Activated CD8-positive, alpha-beta memory T cell treated with anti-CD3 and anti-CD28 coated beads for 24 hours (primary cell): ENCODE data around the gene TCTA.
A peak's percentile ranks its signal among the peaks of the same experiment; 100 is the strongest.
"Not testable (repeated sequence)": the region's sequence is repeated elsewhere in the genome, so short reads cannot be mapped to it uniquely, and the experiment has no call there.

Experiments used
- DNase-seq: peaks from one replicate; pipeline ENCODE4 v3.0.0-alpha.2; 2020

Gene TCTA

GRCh38 chr3:49411968-49412631 is at the start of gene TCTA, which contains the start of gene RHOA:
Gene TCTA (plus strand): TSS chr3:49412423. CDS start chr3:49412427, 4 bp downstream.
Gene RHOA (minus strand): TSS chr3:49411976. CDS start chr3:49375589, 36,387 bp downstream.
- DNase-seq, result peak; percentile 98

- no peak for DNase-seq
These were observed 49.7 kb upstream of the TCTA start for GRCh38 chr3:49362561-49362960.

GRCh38 chr3:49370585-49371290 is 41.5 kb upstream of the TCTA start:
- DNase-seq, result no peak

- DNase-seq, result no peak
These were observed 40.3 kb upstream of the TCTA start for GRCh38 chr3:49371946-49372345.

- peak; percentile 61 for DNase-seq
These were observed 34.7 kb upstream of the TCTA start for GRCh38 chr3:49377483-49377882.

GRCh38 chr3:49378249-49378895 is 33.9 kb upstream of the TCTA start:
- DNase-seq, result no peak

- DNase-seq, result no peak
These were observed 28.8 kb upstream of the TCTA start for GRCh38 chr3:49383387-49383786.

GRCh38 chr3:49385617-49386016 is 26.6 kb upstream of the TCTA start:
- no peak for DNase-seq

GRCh38 chr3:49386056-49386756 is 26.0 kb upstream of the TCTA start:
- no peak for DNase-seq

GRCh38 chr3:49387721-49388120 is 24.5 kb upstream of the TCTA start:
- no peak for DNase-seq

GRCh38 chr3:49388289-49388820 is 23.9 kb upstream of the TCTA start:
- DNase-seq, result no peak

- no peak for DNase-seq
These were observed 22.9 kb upstream of the TCTA start for GRCh38 chr3:49389297-49389696.

GRCh38 chr3:49391310-49391709 is 20.9 kb upstream of the TCTA start:
- DNase-seq, result not testable (repeated sequence)

GRCh38 chr3:49397470-49397869 is 14.8 kb upstream of the TCTA start:
- DNase-seq, result no peak

GRCh38 chr3:49399461-49399860 is 12.8 kb upstream of the TCTA start:
- DNase-seq, result no peak

GRCh38 chr3:49401766-49402165 is 10.5 kb upstream of the TCTA start:
- no peak for DNase-seq

GRCh38 chr3:49403891-49404290 is 8.3 kb upstream of the TCTA start:
- DNase-seq, result no peak

- not testable (repeated sequence) for DNase-seq
These were observed 6.7 kb upstream of the TCTA start for GRCh38 chr3:49405570-49405969.

- DNase-seq, result no peak
These were observed 5.4 kb upstream of the TCTA start for GRCh38 chr3:49406571-49407565.

- DNase-seq, result no peak
These were observed 2.0 kb upstream of the TCTA start for GRCh38 chr3:49410066-49410845.
